ENCODE data around the gene FLNC. TPM values are rescaled to one million over a fixed set of nuclear protein-coding genes. Genes with fewer than 3 reads are reported as not detected.

The FLNC gene
- total and polyA plus RNA-seq, 2 of the 13 experiments (the other 11 are each of a cell fraction or from before 2014, with no cell fraction given), result 0.02 TPM; not detected in 1

GRCh38 chr7:128880791-128881457, 50.7 kb downstream of the FLNC start:
- no peaks in the 10 kb centered on the region for H3K9me3 ChIP-seq (ENCODE audit: low read length)
- H3K27ac ChIP-seq (ENCODE audit: extremely low read length, insufficient read depth, low read length), result no peak overlapping the region
- no peaks in the 10 kb centered on the region for H3K36me3 ChIP-seq (replicated peaks in 1 of 2; ENCODE audit: control insufficient read depth in 1 of 2, insufficient read depth in 2 of 2, low read length in 2 of 2)
- no peaks in the 10 kb centered on the region for H4K20me1 ChIP-seq (ENCODE audit: insufficient read depth, low read length)
- in situ Hi-C loops (cut with HindIII; ENCODE audit: extremely low pct_ligation_motif_present, low pct_unique_long_range_greater_than_20kb) (loop anchor here (5.0 to 25.0 kb wide), 2 partner anchors 89 to 444 kb away; partner anchors contain the start of gene CCDC136), intact Hi-C loops (cut with micrococcal nuclease; ENCODE audit: unreplicated experiment) (loop anchor here (1.0 to 5.0 kb wide), 2 partner anchors 18 to 409 kb away; no protein-coding TSS in a partner anchor)
- H3K4me2 ChIP-seq (ENCODE audit: low read depth, low read length), result no peak overlapping the region
- no peaks in the 10 kb centered on the region for H3K79me2 ChIP-seq (ENCODE audit: insufficient read depth, low read length)
- CTCF ChIA-PET (ENCODE audit: low intra/inter-chr PET ratio, low total read pairs), result interaction anchor here (2.1 kb wide), 1 partner anchor 39 kb away, joined by 11 read pairs; no protein-coding TSS in a partner anchor
- POLR2A ChIA-PET, result no interaction called here
- TF ChIP-seq EED (CRISPR knock-in tag; IDR thresholded peaks at IDR 0.05) (no peak), EHMT2 (IDR thresholded peaks at IDR 0.05; ENCODE audit: borderline replicate concordance, low read depth, low read length) (no peak), DBP (CRISPR knock-in tag; IDR thresholded peaks at IDR 0.05; ENCODE audit: not compliant biosample characterization) (no peak), HIVEP1 (CRISPR knock-in tag; IDR thresholded peaks at IDR 0.05) (no peak), ATRX (CRISPR knock-in tag; IDR thresholded peaks at IDR 0.05; ENCODE audit: borderline replicate concordance) (no peak), ZNF160 (CRISPR knock-in tag; IDR thresholded peaks at IDR 0.05) (no peak), NFE2 (CRISPR knock-in tag; IDR thresholded peaks at IDR 0.05) (no peak)
- FAIRE-seq (no peak), ATAC-seq (no peak), DNase-seq (ENCODE audit: low spot score) (no peak)
- H3K27me3 ChIP-seq (ENCODE audit: control insufficient read depth in 1 of 2, insufficient read depth in 2 of 2, low read length in 2 of 2), result no peaks in the 10 kb centered on the region
- H3K4me3 ChIP-seq (replicated peaks in 1 of 3; ENCODE audit: insufficient read depth in 1 of 3, low read depth in 2 of 3, low read length in 3 of 3), result no peak overlapping the region
- no peak overlapping the region for H2AFZ ChIP-seq (ENCODE audit: low read length)
- WGBS (ENCODE audit: low lambda C conversion rate), result 61% methylated on average over 10 of the region's 11 CpGs
- no TSS peak for BruUV-seq (replicated peaks)
- no peak overlapping the region for H3K9ac ChIP-seq (ENCODE audit: insufficient read depth, low read depth, low read length)
- peaks cover 15% of the 10 kb centered on the region for H3K4me1 ChIP-seq (ENCODE audit: insufficient read depth, low read length)
